Right renal pelvis (tissue), 4 donors: ENCODE results near the gene UTF1. TPM values are rescaled to one million over a fixed set of nuclear protein-coding genes. Genes with fewer than 3 reads are reported as not detected.

Experiments
- DNase-seq, 4 donors: peaks; one replicate each; pipeline ENCODE4 v3.0.0-alpha.2; 2013; ENCODE audit warnings: low read depth in 4 of 4, low spot score in 3 of 4, missing footprints in 1 of 4
- polyA plus RNA-seq, 4 donors: library from polyadenylated mRNA; unstranded; fragments of 120-200 nt; gene quantifications; one replicate each; pipeline ENCODE4 v1.2.1, GENCODE V29; 2013; ENCODE audit not compliant: insufficient read length in 4 of 4

UTF1 gene
- polyA plus RNA-seq, result under 1 TPM in 1 of 4 donors, not detected in 3; 0.26 TPM

- no peak for DNase-seq
These were observed at the start of gene UTF1 for GRCh38 chr10:133230044-133230361. Gene UTF1, plus strand, starts transcription at chr10:133230217. Its CDS starts 72 bp downstream, at chr10:133230289.

- DNase-seq, result no peak
These were observed 48.9 kb upstream of the UTF1 start for GRCh38 chr10:133180965-133181639.

- no peak for DNase-seq
These were observed 47.8 kb upstream of the UTF1 start for GRCh38 chr10:133182190-133182589.

GRCh38 chr10:133182791-133183645 is 47.0 kb upstream of the UTF1 start:
- DNase-seq, result no peak

- no peak for DNase-seq
These were observed 46.2 kb upstream of the UTF1 start for GRCh38 chr10:133183646-133184378.

GRCh38 chr10:133184591-133185244 is 45.3 kb upstream of the UTF1 start:
- no peak for DNase-seq

- no peak for DNase-seq
These were observed 44.6 kb upstream of the UTF1 start for GRCh38 chr10:133185421-133185820.

GRCh38 chr10:133185916-133186315 is 44.1 kb upstream of the UTF1 start:
- no peak for DNase-seq

- DNase-seq, result no peak
These were observed 43.5 kb upstream of the UTF1 start for GRCh38 chr10:133186416-133187090.

- no peak for DNase-seq
These were observed 42.7 kb upstream of the UTF1 start for GRCh38 chr10:133187091-133187905.

GRCh38 chr10:133187906-133188681 is 41.9 kb upstream of the UTF1 start:
- no peak for DNase-seq

GRCh38 chr10:133189256-133189655 is 40.8 kb upstream of the UTF1 start:
- no peak for DNase-seq

- DNase-seq, result no peak
These were observed 40.3 kb upstream of the UTF1 start for GRCh38 chr10:133189726-133190125.

GRCh38 chr10:133190225-133190624 is 39.8 kb upstream of the UTF1 start:
- DNase-seq, result no peak

GRCh38 chr10:133191651-133192050 is 38.4 kb upstream of the UTF1 start:
- DNase-seq, result no peak

GRCh38 chr10:133194151-133194550 is 35.9 kb upstream of the UTF1 start:
- DNase-seq, result no peak

GRCh38 chr10:133195096-133195495 is 34.9 kb upstream of the UTF1 start:
- DNase-seq, result no peak

- no peak for DNase-seq
These were observed 34.4 kb upstream of the UTF1 start for GRCh38 chr10:133195611-133196010.
